ENCODE results near the gene SOHLH1.

The SOHLH1 gene

GRCh38 chr9:135699440-135699839, at the start of gene SOHLH1:
SOHLH1 (minus strand) TSS chr9:135699481; CDS start chr9:135699467, 14 bp downstream.
- DNase-seq, result no peak

GRCh38 chr9:135748676-135749075, 49.4 kb upstream of the SOHLH1 start:
- no peak for DNase-seq

GRCh38 chr9:135747311-135747710, 48.0 kb upstream of the SOHLH1 start:
- no peak for DNase-seq

GRCh38 chr9:135746565-135746964, 47.3 kb upstream of the SOHLH1 start:
- DNase-seq, result no peak

GRCh38 chr9:135745686-135746324, 46.5 kb upstream of the SOHLH1 start:
- no peak for DNase-seq

- no peak for DNase-seq
These were observed 45.9 kb upstream of the SOHLH1 start for GRCh38 chr9:135745189-135745588.

GRCh38 chr9:135744333-135745070, 45.2 kb upstream of the SOHLH1 start:
- no peak for DNase-seq

GRCh38 chr9:135743546-135744332, 44.5 kb upstream of the SOHLH1 start:
- DNase-seq, result no peak

- DNase-seq, result no peak
These were observed 43.7 kb upstream of the SOHLH1 start for GRCh38 chr9:135743021-135743420.

GRCh38 chr9:135741276-135742219, 42.3 kb upstream of the SOHLH1 start:
- DNase-seq, result no peak

GRCh38 chr9:135739271-135740220, 40.3 kb upstream of the SOHLH1 start:
- no peak for DNase-seq

GRCh38 chr9:135737840-135738521, 38.7 kb upstream of the SOHLH1 start:
- DNase-seq, result no peak

- DNase-seq, result no peak
These were observed 37.9 kb upstream of the SOHLH1 start for GRCh38 chr9:135736979-135737839.

- no peak for DNase-seq
These were observed 37.1 kb upstream of the SOHLH1 start for GRCh38 chr9:135736272-135736978.

- no peak for DNase-seq
These were observed 35.4 kb upstream of the SOHLH1 start for GRCh38 chr9:135734616-135735144.

- DNase-seq, result no peak
These were observed 33.4 kb upstream of the SOHLH1 start for GRCh38 chr9:135732569-135733257.

GRCh38 chr9:135731454-135731853, 32.2 kb upstream of the SOHLH1 start:
- no peak for DNase-seq

- DNase-seq, result no peak
These were observed 30.2 kb upstream of the SOHLH1 start for GRCh38 chr9:135729480-135729879.
